Midbrain (tissue), 1 donor: Measurements from ENCODE around the gene KCNA3.

ENCODE experiments used
- DNase-seq: peaks from one replicate; lab custom pipeline; 2025; lab: John Stamatoyannopoulos, UW

KCNA3 gene

DNA sequence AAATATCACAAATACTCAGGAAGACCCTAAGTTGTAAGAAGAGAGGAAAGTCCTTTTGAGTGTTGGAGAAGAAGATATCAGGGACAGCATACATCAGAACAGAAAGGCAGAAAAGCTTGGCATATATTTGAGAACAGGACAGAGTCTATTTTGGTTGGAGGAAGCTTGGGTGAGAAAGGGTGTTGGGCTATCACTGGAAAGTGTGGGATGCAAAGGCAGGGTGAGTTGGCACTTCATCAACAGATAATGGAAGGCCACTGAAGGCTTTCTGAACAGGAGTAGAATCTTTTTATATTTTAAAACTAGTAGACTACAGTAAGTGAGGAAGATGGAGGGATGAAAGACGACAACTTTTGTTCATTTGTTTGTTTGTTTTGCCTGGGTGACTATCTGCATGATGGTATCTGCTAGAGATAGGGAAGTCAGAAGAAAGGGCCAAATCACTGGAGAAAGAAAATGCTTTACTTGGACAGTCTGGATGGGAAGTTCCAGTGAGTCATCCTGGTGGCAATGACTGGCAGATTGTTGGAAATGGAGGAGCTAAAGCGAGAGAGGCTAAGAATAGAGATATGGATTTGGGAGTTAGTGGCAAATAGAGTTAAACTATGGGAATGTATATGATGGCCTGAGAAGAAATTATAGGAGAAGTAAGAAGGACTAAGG lies 34.9 kb downstream of the KCNA3 start:
- DNase-seq, result no peak

DNA sequence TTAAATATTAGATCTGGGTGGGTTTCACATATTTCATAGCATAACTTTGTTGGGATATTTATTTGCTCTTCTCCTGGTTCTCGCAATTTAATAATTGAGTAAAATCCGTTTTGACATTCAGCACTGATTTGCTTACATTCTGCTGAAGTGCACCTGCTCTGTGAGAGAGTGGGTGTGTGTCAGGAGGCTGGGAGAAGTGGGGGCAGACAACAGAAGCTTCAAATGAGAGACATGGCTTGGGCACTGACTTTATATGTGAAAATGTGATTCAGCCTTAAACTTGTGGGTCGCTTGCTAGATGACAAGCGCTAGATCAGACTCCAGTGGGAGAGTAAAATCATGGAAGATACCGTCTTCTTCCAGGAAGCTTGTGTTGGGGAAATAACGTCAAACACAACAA lies 36.2 kb downstream of the KCNA3 start:
- no peak for DNase-seq

DNA sequence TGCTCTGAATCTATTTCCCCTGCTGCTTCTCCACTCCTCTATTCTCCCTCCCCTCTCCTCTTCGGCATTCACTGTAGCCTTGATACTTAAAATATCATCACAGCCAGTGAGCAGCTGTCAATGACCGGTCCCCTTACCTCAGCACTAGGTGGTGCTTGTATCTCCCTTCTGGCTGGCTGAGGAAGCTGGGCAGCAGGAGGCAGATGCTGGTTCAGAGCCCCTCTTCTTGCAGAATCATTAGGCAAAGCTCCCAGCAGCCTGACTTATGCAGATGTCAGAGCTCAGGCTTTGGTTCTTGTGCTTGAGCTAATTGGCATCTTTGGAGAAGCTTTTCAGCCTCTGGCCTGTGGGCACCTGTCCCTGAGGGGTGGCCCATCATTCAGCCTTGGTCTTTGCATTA lies 36.7 kb downstream of the KCNA3 start:
- DNase-seq, result no peak

GRCh38 chr1:110637475-110637874 lies 37.3 kb downstream of the KCNA3 start:
- DNase-seq, result no peak

- DNase-seq, result no peak
Observed at GRCh38 chr1:110636149-110636935, 38.4 kb downstream of the KCNA3 start.

GRCh38 chr1:110635434-110635833 lies 39.3 kb downstream of the KCNA3 start:
- no peak for DNase-seq

GRCh38 chr1:110634455-110635311 lies 40.1 kb downstream of the KCNA3 start:
- DNase-seq, result peak; percentile 74

DNA sequence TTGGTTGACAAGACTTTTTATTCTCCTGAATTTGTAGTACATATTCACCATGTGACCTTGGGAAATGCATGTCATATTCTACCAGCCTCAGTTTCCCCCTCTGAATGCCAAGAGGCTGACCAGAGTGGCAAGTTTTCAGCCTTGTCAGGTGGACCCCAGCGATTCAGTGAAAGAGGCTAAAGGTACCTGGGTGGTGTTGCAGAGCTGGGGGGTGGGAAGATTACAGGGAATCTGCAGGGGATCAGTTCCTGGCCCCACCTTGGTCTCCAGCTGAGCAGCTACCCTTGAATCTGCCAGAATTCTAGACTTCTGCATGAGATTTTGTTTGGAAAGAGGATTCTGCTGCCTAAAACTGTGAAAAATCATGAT lies 40.7 kb downstream of the KCNA3 start:
- no peak for DNase-seq

- no peak for DNase-seq
Observed at GRCh38 chr1:110633646-110634030, 41.1 kb downstream of the KCNA3 start.

GRCh38 chr1:110631836-110632620 lies 42.7 kb downstream of the KCNA3 start:
- no peak for DNase-seq

GRCh38 chr1:110630839-110631663 lies 43.7 kb downstream of the KCNA3 start:
- DNase-seq, result peak; percentile 68

DNA sequence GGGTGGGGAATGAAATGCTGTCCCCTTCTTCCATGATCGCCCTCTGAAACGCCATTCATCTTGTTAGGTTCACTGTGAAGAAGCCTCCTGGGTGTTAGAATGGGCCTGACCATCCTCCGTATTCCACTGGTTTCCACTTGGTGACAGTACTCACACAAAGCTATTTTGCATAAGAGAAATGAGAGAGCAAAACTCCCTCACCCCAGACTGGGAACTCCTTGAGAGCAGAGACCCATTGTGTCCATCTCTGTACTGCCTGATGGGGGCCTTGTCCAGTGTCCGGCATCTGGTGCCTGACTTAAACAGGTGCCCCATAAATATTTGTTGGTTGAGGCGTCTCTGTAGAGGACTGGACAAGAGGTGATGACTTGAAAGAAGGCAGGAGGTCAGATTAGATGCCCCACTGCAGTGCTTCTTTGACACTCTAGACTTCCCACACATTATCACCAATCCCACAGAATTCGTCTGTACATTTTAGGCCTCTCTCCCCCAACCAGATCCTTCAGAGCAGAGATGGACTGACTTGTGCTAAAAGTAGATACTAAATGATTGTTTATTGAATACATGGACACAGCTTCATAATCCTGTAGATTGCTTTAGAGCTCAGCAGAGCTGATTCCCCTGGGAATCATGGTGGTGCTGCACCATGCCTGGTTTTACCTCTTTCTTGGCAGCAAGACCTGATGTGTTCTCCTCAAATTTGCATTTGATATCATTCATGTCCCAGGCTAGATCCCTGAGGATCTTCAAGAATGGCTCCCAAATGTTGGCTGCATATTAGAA lies 46.2 kb downstream of the KCNA3 start:
- DNase-seq, result no peak

- peak; percentile 13 for DNase-seq
Observed at GRCh38 chr1:110627764-110628163, 47.0 kb downstream of the KCNA3 start.

DNA sequence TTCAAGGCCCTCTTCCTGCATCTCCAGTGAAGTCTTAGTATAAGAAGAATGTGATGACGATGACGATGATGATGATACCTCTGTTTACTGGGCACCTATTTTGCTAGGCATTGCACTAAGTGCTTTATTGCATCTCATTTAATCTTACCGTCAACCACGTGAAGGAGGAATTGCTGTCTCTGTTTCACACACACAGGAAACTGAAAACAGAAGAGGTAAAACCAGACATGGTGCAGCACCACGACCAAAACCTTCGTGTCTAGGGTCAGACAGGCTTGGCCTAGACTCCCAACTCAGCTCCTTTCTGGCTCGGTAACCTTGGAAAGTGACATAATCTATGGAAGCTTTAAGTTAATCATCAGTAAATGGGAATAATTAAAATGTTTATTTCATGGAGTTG lies 47.9 kb downstream of the KCNA3 start:
- no peak for DNase-seq
